D721Med (cell line): ENCODE measurements around the gene HK1.
A peak's percentile ranks its signal among the peaks of the same experiment; 100 is the strongest.
"Not testable (repeated sequence)": the region's sequence is repeated elsewhere in the genome, so short reads cannot be mapped to it uniquely, and the experiment has no call there.

Experiments used
- DNase-seq: peaks from one replicate; pipeline ENCODE4 v3.0.0; 2011; ENCODE audit warnings: low spot score; ENCODE audit not compliant: insufficient read length
- FAIRE-seq: peaks from 2 replicates; lab custom pipeline; 2011; peaks lifted over from hg19 to GRCh38; lab: Jason Lieb, UNC
- CTCF ChIP-seq: IDR thresholded peaks from 2 replicates; pipeline ENCODE4 v1.5.1; 2012; ENCODE audit warnings: mild to moderate bottlenecking, control low read depth; ENCODE audit not compliant: insufficient read depth; ENCODE audit errors: missing control alignments

Gene HK1

GRCh38 chr10:69307434-69307833 lies 29.1 kb downstream of the HK1 start:
- FAIRE-seq (no peak), DNase-seq (no peak)
- TF ChIP-seq CTCF = no peak

GRCh38 chr10:69308304-69308703 lies 30.0 kb downstream of the HK1 start:
- not testable (repeated sequence) for FAIRE-seq, DNase-seq

- TF ChIP-seq CTCF = no peak
- DNase-seq = no peak
- FAIRE-seq = no peak
Measured at GRCh38 chr10:69311309-69311708, 33.0 kb downstream of the HK1 start.

- no peak for FAIRE-seq
- TF ChIP-seq CTCF = no peak
- DNase-seq = peak; percentile 61
Measured at GRCh38 chr10:69312528-69312927, 34.2 kb downstream of the HK1 start.

- FAIRE-seq (no peak), DNase-seq (no peak)
- TF ChIP-seq CTCF = no peak
Measured at GRCh38 chr10:69315100-69315542, 36.8 kb downstream of the HK1 start.

- DNase-seq (no peak), FAIRE-seq (no peak)
- no peak for TF ChIP-seq CTCF
Measured at GRCh38 chr10:69315610-69316312, 37.5 kb downstream of the HK1 start.

GRCh38 chr10:69316313-69317059 lies 38.2 kb downstream of the HK1 start:
- DNase-seq = no peak
- FAIRE-seq = no peak
- no peak for TF ChIP-seq CTCF
